Smooth muscle cell (in vitro differentiated cells): ENCODE measurements around the gene ATG3. TPM values are rescaled to one million over a fixed set of nuclear protein-coding genes. Genes with fewer than 3 reads are reported as not detected.
A peak's percentile ranks its signal among the peaks of the same experiment; 100 is the strongest.

Experiments used
- DNase-seq: peaks from one replicate; lab custom pipeline; 2025; ENCODE audit not compliant: unreplicated experiment; lab: John Stamatoyannopoulos, UW
- H2AFZ ChIP-seq: fragments of 200-600 bp; sonication (generic); 2 replicates; pipeline ENCODE4 v1.6.0; 2016; ENCODE audit warnings: antibody characterized with exemption, low read depth, mild to moderate bottlenecking
- H3F3A ChIP-seq: fragments of 200-600 bp; sonication (generic); 2 replicates; pipeline ENCODE4 v1.6.0; 2017; ENCODE audit warnings: antibody characterized with exemption, low read depth
- H3K27ac ChIP-seq: fragments of 200-600 bp; sonication (generic); 2 replicates; pipeline ENCODE4 v1.5.1; 2016; ENCODE audit warnings: low read depth, mild to moderate bottlenecking
- H3K27me3 ChIP-seq: fragments of 200-600 bp; sonication (generic); 2 replicates; pipeline ENCODE4 v1.6.1; 2016; ENCODE audit warnings: low read depth, mild to moderate bottlenecking
- H3K36me3 ChIP-seq: fragments of 200-600 bp; sonication (generic); 2 replicates; pipeline ENCODE4 v1.5.1; 2016; ENCODE audit warnings: low read depth
- H3K4me1 ChIP-seq: fragments of 200-600 bp; sonication (generic); 2 replicates; pipeline ENCODE4 v1.5.1; 2016; ENCODE audit warnings: low read depth
- H3K4me2 ChIP-seq: fragments of 200-600 bp; sonication (generic); 2 replicates; pipeline ENCODE4 v1.6.0; 2016; ENCODE audit warnings: mild to moderate bottlenecking
- H3K4me3 ChIP-seq: fragments of 200-600 bp; sonication (generic); 2 replicates; pipeline ENCODE4 v1.5.1; 2016; ENCODE audit warnings: mild to moderate bottlenecking
- H3K79me2 ChIP-seq: fragments of 200-600 bp; sonication (generic); 2 replicates; pipeline ENCODE4 v1.6.0; 2016; ENCODE audit warnings: low read depth, mild to moderate bottlenecking
- H3K9ac ChIP-seq: fragments of 200-600 bp; sonication (generic); 2 replicates; pipeline ENCODE4 v1.6.0; 2016; ENCODE audit warnings: low read depth
- H3K9me3 ChIP-seq: fragments of 200-600 bp; sonication (generic); replicated peaks from 2 replicates; pipeline ENCODE4 v1.5.1; 2016; ENCODE audit warnings: low read depth
- H4K20me1 ChIP-seq: fragments of 200-600 bp; sonication (generic); 2 replicates; pipeline ENCODE4 v1.6.0; 2016; ENCODE audit warnings: low read depth
- WGBS: methylation state at CpG from one replicate; pipeline ENCODE4 v1.1.7; 2016; ENCODE audit warnings: low lambda C conversion rate; 5-methylcytosine and 5-hydroxymethylcytosine counted together
- polyA plus RNA-seq: library from polyadenylated mRNA; unstranded; fragments of >200 nt; fragmentation: Nextera tagmentation; extraction: Ambion mirVana; gene quantifications from 2 replicates; pipeline ENCODE4 v1.2.1, GENCODE V29; 2016
- total RNA-seq: library from RNA; depleted of rRNA; stranded (reverse); fragments of >200 nt; gene quantifications from 2 replicates; pipeline ENCODE4 v1.2.3, GENCODE V29; 2014
- TF ChIP-seq, protein P1 (sequence below): fragments of 200-600 bp; sonication (generic); IDR thresholded peaks from 2 replicates; pipeline ENCODE4 v1.5.1; 2017; ENCODE audit warnings: borderline replicate concordance, mild to moderate bottlenecking, antibody characterized with exemption; ENCODE audit not compliant: insufficient read depth, poor library complexity, severe bottlenecking

The ATG3 gene
- total and polyA plus RNA-seq, 2 experiments from 2014 or later, result 35.7 to 57.8 TPM

DNA sequence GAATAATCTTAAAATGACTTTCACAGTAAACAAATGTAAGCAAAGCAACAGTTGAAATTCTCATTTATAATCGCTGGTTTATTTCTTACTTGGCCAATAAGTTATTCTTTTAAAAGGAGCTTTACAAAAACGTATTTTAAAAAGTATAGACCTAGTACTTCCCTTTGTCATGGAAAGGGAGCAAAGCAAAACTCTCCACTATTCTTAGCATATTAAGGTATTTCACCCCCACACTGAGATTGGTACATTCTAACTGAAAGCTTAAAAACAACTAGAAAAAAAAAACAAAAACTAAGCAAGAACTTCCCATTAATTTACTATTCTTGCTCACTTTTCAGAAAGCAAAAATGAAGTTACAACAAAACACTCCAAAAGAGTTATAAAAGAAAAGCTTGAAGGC is 1.5 kb downstream of the ATG3 start:
- Histone ChIP-seq H3K36me3 (no peaks in the 10 kb centered on the region), H3K79me2 (peaks cover 48% of the 10 kb centered on the region), H3K4me3 (peak overlapping the region; percentile 78), H3K27me3 (no peaks in the 10 kb centered on the region), H3K9me3 (no peaks in the 10 kb centered on the region), H3K4me1 (peaks cover 25% of the 10 kb centered on the region), H3K27ac (peak overlapping the region; percentile 94), H3K9ac (peak overlapping the region; percentile 88), H3F3A (no peaks in the 10 kb centered on the region), H3K4me2 (peak overlapping the region; percentile 95), H4K20me1 (no peaks in the 10 kb centered on the region), H2AFZ (peak overlapping the region; percentile 88)
- WGBS, result 18% methylated on average over 2 of the region's 2 CpGs
- DNase-seq, result no peak
- TF ChIP-seq, protein P1, sequence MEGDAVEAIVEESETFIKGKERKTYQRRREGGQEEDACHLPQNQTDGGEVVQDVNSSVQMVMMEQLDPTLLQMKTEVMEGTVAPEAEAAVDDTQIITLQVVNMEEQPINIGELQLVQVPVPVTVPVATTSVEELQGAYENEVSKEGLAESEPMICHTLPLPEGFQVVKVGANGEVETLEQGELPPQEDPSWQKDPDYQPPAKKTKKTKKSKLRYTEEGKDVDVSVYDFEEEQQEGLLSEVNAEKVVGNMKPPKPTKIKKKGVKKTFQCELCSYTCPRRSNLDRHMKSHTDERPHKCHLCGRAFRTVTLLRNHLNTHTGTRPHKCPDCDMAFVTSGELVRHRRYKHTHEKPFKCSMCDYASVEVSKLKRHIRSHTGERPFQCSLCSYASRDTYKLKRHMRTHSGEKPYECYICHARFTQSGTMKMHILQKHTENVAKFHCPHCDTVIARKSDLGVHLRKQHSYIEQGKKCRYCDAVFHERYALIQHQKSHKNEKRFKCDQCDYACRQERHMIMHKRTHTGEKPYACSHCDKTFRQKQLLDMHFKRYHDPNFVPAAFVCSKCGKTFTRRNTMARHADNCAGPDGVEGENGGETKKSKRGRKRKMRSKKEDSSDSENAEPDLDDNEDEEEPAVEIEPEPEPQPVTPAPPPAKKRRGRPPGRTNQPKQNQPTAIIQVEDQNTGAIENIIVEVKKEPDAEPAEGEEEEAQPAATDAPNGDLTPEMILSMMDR, result no peak

DNA sequence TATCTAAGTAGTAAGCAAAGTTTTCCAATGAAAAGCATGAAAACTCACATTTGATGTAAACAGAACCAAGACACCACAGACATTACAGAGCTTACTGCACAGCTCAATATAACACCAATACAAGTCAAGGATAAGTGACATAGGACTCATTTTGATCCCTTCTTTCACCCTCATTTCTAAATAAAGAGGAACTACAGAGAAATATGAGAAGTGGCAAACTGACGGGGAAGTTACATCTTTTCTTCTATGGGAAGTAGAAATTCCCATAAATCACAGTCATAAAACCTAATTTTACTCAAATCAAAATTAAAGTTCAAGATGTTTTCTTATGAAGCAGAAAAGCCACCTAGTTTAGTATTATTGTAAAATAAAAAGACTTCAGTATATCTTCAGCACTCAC is 3.8 kb downstream of the ATG3 start:
- no peaks in the 10 kb centered on the region for H3K36me3 ChIP-seq
- no peak overlapping the region for H3K4me3 ChIP-seq
- no peak overlapping the region for H3K9ac ChIP-seq
- H4K20me1 ChIP-seq, result peaks cover 13% of the 10 kb centered on the region
- no peaks in the 10 kb centered on the region for H3F3A ChIP-seq
- 95% methylated on average over 1 of the region's 1 CpG for WGBS
- peaks cover 16% of the 10 kb centered on the region for H3K4me1 ChIP-seq
- TF ChIP-seq, protein P1, result no peak
- no peaks in the 10 kb centered on the region for H3K27me3 ChIP-seq
- H3K27ac ChIP-seq, result no peak overlapping the region
- H3K9me3 ChIP-seq, result no peaks in the 10 kb centered on the region
- peaks cover 64% of the 10 kb centered on the region for H3K79me2 ChIP-seq
- no peak overlapping the region for H3K4me2 ChIP-seq
- no peak overlapping the region for H2AFZ ChIP-seq
- DNase-seq, result no peak

DNA sequence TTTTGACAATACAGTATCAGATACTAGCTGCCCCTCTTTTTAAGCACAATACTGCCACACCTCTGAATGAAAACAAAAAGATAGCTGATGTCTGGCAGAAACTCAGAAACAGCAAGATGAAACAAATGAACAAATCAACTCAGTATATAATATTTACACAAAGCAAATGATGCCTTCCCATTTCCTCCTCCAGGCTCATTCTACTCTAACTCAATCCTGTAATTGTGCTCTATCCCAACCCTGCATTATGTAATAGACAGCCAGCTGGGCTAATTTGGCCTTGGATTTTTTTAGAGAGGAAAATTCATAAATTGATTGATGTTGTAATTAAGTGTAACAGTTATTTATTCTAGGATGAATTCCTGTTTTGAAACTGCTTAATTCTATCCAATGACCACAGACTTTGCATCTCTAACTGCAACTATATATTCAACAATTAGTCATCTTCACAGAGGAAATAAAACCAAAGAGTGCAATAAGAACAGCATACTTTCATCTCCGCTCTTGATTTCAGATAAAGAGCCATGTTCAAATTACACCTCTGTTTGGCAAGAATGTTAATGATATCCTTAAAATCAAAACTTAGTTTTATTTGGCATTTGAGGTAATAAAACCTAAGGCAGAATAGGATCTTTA is 6.1 kb downstream of the ATG3 start:
- H4K20me1 ChIP-seq, result peaks cover 30% of the 10 kb centered on the region

More for the DNA sequence above, 6.1 kb downstream of the ATG3 start:
- Histone ChIP-seq H3F3A (no peaks in the 10 kb centered on the region), H2AFZ (no peak overlapping the region), H3K27ac (no peak overlapping the region), H3K4me3 (no peak overlapping the region), H3K36me3 (no peaks in the 10 kb centered on the region), H3K4me1 (peaks cover 14% of the 10 kb centered on the region), H3K9me3 (no peaks in the 10 kb centered on the region), H3K27me3 (no peaks in the 10 kb centered on the region), H3K4me2 (no peak overlapping the region), H3K79me2 (peaks cover 81% of the 10 kb centered on the region), H3K9ac (no peak overlapping the region)
- 97% methylated on average over 1 of the region's 1 CpG for WGBS
- TF ChIP-seq, protein P1, result no peak
- DNase-seq, result no peak
